HepG2 (cell line): ENCODE results near the gene TTC24. TPM values are rescaled to one million over a fixed set of nuclear protein-coding genes. Genes with fewer than 3 reads are reported as not detected.

Experiments used
- BCL3 ChIP-seq: sonication (generic); formaldehyde crosslinking; IDR thresholded peaks from 2 replicates; pipeline ENCODE4 v1.5.1; 2020; ENCODE audit warnings: mild to moderate bottlenecking, missing genetic modification reagents, moderate library complexity
- ELF3 ChIP-seq: IDR thresholded peaks from 2 replicates; pipeline ENCODE4 v1.6.1; 2016; ENCODE audit warnings: missing genetic modification reagents, missing compliant biosample characterization
- ISX ChIP-seq: sonication (generic); formaldehyde crosslinking; conservative IDR thresholded peaks from 2 replicates; pipeline ENCODE4 v1.5.0; 2020; ENCODE audit warnings: missing genetic modification reagents
- MNT ChIP-seq: fragments of 450-650 bp; IDR thresholded peaks from 2 replicates; pipeline ENCODE4 v1.6.1; 2016
- NRL ChIP-seq: sonication (generic); formaldehyde crosslinking; IDR thresholded peaks from 2 replicates; pipeline ENCODE4 v1.5.0; 2020; ENCODE audit warnings: missing genetic modification reagents, mild to moderate bottlenecking, moderate library complexity, borderline replicate concordance
- SMARCE1 ChIP-seq: fragments of 450-650 bp; IDR thresholded peaks from 2 replicates; pipeline ENCODE4 v1.6.1; 2017; ENCODE audit warnings: borderline replicate concordance
- YEATS4 ChIP-seq: sonication (generic); formaldehyde crosslinking; IDR thresholded peaks from 2 replicates; pipeline ENCODE4 v1.4.0; 2020; ENCODE audit warnings: missing genetic modification reagents, borderline replicate concordance
- ZMAT3 ChIP-seq: sonication (generic); formaldehyde crosslinking; conservative IDR thresholded peaks from 2 replicates; pipeline ENCODE4 v1.7.0; 2021; ENCODE audit warnings: missing genetic modification reagents
- ZNF331 ChIP-seq: sonication (generic); formaldehyde crosslinking; IDR thresholded peaks from 2 replicates; pipeline ENCODE4 v1.4.0; 2020; ENCODE audit warnings: missing genetic modification reagents
- ZNF354B ChIP-seq: sonication (generic); formaldehyde crosslinking; IDR thresholded peaks from 2 replicates; pipeline ENCODE4 v1.8.0; 2022; ENCODE audit warnings: mild to moderate bottlenecking, missing genetic modification reagents
- ZNF564 ChIP-seq: sonication (generic); formaldehyde crosslinking; IDR thresholded peaks from 2 replicates; pipeline ENCODE4 v1.8.1; 2023; ENCODE audit warnings: mild to moderate bottlenecking, missing genetic modification reagents
- ZNF749 ChIP-seq: sonication (generic); formaldehyde crosslinking; IDR thresholded peaks from 2 replicates; pipeline ENCODE4 v1.8.0; 2022; ENCODE audit warnings: mild to moderate bottlenecking, missing genetic modification reagents, moderate library complexity, borderline replicate concordance
- ZNF772 ChIP-seq: sonication (generic); formaldehyde crosslinking; IDR thresholded peaks from 2 replicates; pipeline ENCODE4 v1.5.0; 2020; ENCODE audit warnings: mild to moderate bottlenecking, missing genetic modification reagents
- ZNF773 ChIP-seq: sonication (generic); formaldehyde crosslinking; IDR thresholded peaks from 2 replicates; pipeline ENCODE4 v1.4.0; 2020; ENCODE audit warnings: missing genetic modification reagents, borderline replicate concordance
- polyA plus RNA-seq, 8 experiments: library from polyadenylated mRNA; depleted of rRNA in 3 of 8; stranded (reverse) in 7 of 8; unstranded in 1 of 8; fragments of >200 nt; fragmentation: Illumina TruSeq in 4 of 8; extraction: Trizol in 4 of 8; gene quantifications; 2 replicates each; pipeline versions ENCODE4 v1.2.1 to v1.2.3, GENCODE V29; 2011 to 2016; ENCODE audit warnings: low read depth in 4 of 8, missing spikeins in 1 of 8, mixed read lengths in 1 of 8; ENCODE audit not compliant: insufficient read depth in 1 of 8
- total RNA-seq, 5 experiments: library from RNA; depleted of rRNA; stranded (reverse); fragments of >200 nt; fragmentation: Illumina TruSeq; extraction: Trizol; gene quantifications; 2 replicates each; pipeline ENCODE4 v1.2.3, GENCODE V29; 2016; ENCODE audit warnings: low read depth in 1 of 5
- TF ChIP-seq, protein P1 (sequence below): sonication (generic); formaldehyde crosslinking; IDR thresholded peaks from 2 replicates; pipeline ENCODE4 v1.4.0; 2020; ENCODE audit warnings: missing genetic modification reagents, low read depth, mild to moderate bottlenecking, borderline replicate concordance
- TF ChIP-seq, protein P2 (sequence below): sonication (generic); formaldehyde crosslinking; conservative IDR thresholded peaks from 2 replicates; pipeline ENCODE4 v1.4.0; 2020; ENCODE audit warnings: missing genetic modification reagents
- TF ChIP-seq, protein P3 (sequence below): sonication (generic); formaldehyde crosslinking; IDR thresholded peaks from 2 replicates; pipeline ENCODE4 v1.5.1; 2020; ENCODE audit warnings: mild to moderate bottlenecking, missing genetic modification reagents

The TTC24 gene
- total and polyA plus RNA-seq, 2 of the 13 experiments (the other 11 are each of a cell fraction or from before 2014, with no cell fraction given) = 0.13 to 0.18 TPM

DNA sequence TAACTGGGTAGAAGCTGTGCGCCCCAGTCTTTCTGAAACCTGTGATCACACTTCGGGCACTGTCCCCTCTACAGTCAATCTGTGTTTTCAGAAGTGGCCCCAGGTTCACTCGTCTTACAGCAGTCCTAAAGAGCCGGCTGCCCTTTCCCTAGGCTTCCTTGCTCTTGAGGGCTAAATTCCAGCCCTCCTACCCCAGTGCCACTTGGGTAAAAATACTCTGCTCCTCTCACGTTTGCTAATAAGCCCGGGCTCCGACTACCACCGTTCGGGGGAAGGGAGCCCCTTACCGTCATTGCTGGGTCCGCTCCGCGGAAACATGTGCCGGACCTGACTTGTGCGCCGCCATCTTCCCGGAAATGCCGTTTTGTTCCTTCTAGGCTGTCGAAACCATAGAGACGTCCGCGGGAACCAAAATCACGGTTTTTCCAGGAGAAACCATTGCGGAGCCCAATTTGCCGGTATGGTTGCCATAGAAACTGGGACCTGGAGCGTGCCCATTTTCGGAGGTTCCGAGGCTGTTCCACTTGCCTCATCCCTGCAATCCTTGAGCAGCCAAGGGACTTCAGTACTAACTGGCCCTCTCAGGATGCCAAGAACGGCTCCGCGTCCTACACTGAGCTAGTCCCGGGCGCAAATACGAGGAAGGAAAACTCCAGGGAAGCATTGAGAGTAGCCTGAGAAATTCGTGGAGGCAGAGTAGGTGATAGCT, 21.8 kb downstream of the TTC24 start, which contains the start of gene GPATCH4 (continued):
- TF ChIP-seq YEATS4 (CRISPR knock-in tag) (peak; percentile 95; the same call in 1 of the 2 replicates), ZNF772 (CRISPR knock-in tag) (peak; percentile 60), NRL (CRISPR knock-in tag) (peak; percentile 54; the same call in 1 of the 2 replicates), ELF3 (peak; percentile 77; the same call in 1 of the 2 replicates), ZNF773 (peak; percentile 54; the same call in 1 of the 2 replicates), ZNF331 (CRISPR knock-in tag) (no peak), ZNF564 (CRISPR knock-in tag) (0 out of 2 replicates have a peak, but pooled peaks have one; percentile 60), ISX (CRISPR knock-in tag) (no peak), ZNF354B (CRISPR knock-in tag) (no peak), SMARCE1 (no peak), BCL3 (CRISPR knock-in tag) (peak; percentile 65; the same call in 1 of the 2 replicates), ZMAT3 (CRISPR knock-in tag) (no peak), MNT (no peak), ZNF749 (CRISPR knock-in tag) (no peak)
- TF ChIP-seq, protein P1, sequence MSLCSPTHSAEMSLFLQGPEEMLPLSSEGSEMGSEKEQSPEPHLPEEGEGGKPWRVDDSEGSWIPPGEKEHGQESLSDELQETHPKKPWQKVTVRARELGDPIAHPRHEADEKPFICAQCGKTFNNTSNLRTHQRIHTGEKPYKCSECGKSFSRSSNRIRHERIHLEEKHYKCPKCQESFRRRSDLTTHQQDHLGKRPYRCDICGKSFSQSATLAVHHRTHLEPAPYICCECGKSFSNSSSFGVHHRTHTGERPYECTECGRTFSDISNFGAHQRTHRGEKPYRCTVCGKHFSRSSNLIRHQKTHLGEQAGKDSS = no peak
- TF ChIP-seq, protein P2, sequence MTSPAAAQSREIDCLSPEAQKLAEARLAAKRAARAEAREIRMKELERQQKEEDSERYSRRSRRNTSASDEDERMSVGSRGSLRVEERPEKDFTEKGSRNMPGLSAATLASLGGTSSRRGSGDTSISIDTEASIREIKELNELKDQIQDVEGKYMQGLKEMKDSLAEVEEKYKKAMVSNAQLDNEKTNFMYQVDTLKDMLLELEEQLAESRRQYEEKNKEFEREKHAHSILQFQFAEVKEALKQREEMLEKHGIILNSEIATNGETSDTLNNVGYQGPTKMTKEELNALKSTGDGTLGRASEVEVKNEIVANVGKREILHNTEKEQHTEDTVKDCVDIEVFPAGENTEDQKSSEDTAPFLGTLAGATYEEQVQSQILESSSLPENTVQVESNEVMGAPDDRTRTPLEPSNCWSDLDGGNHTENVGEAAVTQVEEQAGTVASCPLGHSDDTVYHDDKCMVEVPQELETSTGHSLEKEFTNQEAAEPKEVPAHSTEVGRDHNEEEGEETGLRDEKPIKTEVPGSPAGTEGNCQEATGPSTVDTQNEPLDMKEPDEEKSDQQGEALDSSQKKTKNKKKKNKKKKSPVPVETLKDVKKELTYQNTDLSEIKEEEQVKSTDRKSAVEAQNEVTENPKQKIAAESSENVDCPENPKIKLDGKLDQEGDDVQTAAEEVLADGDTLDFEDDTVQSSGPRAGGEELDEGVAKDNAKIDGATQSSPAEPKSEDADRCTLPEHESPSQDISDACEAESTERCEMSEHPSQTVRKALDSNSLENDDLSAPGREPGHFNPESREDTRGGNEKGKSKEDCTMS (CRISPR knock-in tag) = no peak
- TF ChIP-seq, protein P3, sequence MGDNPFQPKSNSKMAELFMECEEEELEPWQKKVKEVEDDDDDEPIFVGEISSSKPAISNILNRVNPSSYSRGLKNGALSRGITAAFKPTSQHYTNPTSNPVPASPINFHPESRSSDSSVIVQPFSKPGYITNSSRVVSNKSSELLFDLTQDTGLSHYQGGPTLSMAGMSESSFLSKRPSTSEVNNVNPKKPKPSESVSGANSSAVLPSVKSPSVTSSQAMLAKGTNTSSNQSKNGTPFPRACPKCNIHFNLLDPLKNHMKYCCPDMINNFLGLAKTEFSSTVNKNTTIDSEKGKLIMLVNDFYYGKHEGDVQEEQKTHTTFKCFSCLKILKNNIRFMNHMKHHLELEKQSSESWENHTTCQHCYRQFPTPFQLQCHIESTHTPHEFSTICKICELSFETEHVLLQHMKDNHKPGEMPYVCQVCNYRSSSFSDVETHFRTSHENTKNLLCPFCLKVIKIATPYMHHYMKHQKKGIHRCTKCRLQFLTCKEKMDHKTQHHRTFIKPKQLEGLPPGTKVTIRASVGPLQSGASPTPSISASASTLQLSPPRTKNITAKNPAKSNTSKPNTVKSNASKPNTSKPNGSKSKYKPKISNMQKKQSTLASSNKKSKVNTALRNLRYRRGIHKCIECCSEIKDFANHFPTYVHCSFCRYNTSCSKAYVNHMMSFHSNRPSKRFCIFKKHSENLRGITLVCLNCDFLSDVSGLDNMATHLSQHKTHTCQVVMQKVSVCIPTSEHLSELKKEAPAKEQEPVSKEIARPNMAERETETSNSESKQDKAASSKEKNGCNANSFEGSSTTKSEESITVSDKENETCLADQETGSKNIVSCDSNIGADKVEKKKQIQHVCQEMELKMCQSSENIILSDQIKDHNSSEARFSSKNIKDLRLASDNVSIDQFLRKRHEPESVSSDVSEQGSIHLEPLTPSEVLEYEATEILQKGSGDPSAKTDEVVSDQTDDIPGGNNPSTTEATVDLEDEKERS (CRISPR knock-in tag) = no peak
